Measurements from ENCODE around the gene EFCAB11.

DNA sequence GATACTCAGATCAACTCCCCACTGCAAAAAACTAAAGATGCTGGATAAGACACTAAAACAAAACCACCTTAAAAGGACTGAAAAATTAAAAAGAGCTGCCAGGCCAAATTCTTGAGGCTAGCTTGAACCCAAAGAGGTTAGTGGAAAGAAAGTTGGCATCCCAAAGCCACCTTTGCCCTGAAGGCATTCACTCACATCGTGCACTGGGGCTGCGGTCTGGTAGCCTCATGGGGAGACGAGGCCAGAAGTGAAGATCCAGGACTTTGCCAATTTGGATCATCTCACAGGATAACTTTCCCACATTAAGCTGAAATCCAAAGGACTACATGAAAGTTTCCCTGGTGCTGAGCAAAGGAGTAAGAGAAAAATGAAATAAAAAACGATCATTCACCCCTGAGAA is 63.9 kb downstream of the EFCAB11 start:
- TF ChIP-seq, protein P1, sequence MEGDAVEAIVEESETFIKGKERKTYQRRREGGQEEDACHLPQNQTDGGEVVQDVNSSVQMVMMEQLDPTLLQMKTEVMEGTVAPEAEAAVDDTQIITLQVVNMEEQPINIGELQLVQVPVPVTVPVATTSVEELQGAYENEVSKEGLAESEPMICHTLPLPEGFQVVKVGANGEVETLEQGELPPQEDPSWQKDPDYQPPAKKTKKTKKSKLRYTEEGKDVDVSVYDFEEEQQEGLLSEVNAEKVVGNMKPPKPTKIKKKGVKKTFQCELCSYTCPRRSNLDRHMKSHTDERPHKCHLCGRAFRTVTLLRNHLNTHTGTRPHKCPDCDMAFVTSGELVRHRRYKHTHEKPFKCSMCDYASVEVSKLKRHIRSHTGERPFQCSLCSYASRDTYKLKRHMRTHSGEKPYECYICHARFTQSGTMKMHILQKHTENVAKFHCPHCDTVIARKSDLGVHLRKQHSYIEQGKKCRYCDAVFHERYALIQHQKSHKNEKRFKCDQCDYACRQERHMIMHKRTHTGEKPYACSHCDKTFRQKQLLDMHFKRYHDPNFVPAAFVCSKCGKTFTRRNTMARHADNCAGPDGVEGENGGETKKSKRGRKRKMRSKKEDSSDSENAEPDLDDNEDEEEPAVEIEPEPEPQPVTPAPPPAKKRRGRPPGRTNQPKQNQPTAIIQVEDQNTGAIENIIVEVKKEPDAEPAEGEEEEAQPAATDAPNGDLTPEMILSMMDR (IDR thresholded peaks at IDR 0.05): no peak
- no peak for TF ChIP-seq POLR2A (IDR thresholded peaks at IDR 0.05)
